ENCODE data around the gene CNGB1. TPM values are rescaled to one million over a fixed set of nuclear protein-coding genes. Genes with fewer than 3 reads are reported as not detected.

The CNGB1 gene
- polyA plus RNA-seq, 1 donor from 2014 or later, result 20.7 TPM

DNA sequence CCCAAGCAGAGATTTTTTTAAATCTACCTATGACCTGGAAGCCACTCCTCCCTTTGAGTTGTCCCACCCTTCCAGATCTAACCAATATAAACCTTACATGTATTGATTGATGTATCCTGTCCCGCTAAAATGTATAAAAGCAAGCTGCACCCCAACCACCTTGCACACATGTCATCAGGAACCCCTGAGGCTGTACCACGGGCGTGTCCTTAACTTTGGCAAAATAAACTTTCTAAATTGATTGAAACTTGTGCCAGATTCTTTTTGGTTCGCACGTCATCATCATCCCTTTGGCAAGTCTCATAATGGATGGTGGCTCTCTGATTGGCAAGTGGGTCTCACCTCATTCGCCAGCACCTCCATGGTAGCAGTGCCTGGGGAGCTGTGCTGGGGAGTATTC lies 60.2 kb downstream of the CNGB1 start:
- Histone ChIP-seq H3K27me3 (ENCODE audit: insufficient read depth, low read depth, low read length) (peaks cover under 1% of the 10 kb centered on the region), H3K9me3 (ENCODE audit: low read length) (no peaks in the 10 kb centered on the region), H3K36me3 (ENCODE audit: insufficient read depth, low read length) (no peaks in the 10 kb centered on the region), H3F3A (ENCODE audit: insufficient read depth, low read length, poor library complexity, severe bottlenecking) (no peaks in the 10 kb centered on the region), H2AFZ (ENCODE audit: low read depth, low read length) (no peak overlapping the region), H3K9ac (ENCODE audit: low read length) (no peak overlapping the region), H3K27ac (ENCODE audit: low read length) (no peak overlapping the region), H3K4me2 (ENCODE audit: low read length) (no peak overlapping the region), H3K79me2 (replicated peaks; ENCODE audit: insufficient read depth, low read length) (no peaks in the 10 kb centered on the region), H4K20me1 (ENCODE audit: insufficient read depth) (no peaks in the 10 kb centered on the region), H3K4me3 (ENCODE audit: low read length) (no peak overlapping the region), H3K9me2 (ENCODE audit: insufficient read depth, low read length) (no peaks in the 10 kb centered on the region)
- TF ChIP-seq MXI1 (conservative IDR thresholded peaks at IDR 0.05; ENCODE audit: poor library complexity, severe bottlenecking) (no peak), TAF1 (IDR thresholded peaks at IDR 0.05; ENCODE audit: low read depth) (no peak)
- TF ChIP-seq, protein P1, sequence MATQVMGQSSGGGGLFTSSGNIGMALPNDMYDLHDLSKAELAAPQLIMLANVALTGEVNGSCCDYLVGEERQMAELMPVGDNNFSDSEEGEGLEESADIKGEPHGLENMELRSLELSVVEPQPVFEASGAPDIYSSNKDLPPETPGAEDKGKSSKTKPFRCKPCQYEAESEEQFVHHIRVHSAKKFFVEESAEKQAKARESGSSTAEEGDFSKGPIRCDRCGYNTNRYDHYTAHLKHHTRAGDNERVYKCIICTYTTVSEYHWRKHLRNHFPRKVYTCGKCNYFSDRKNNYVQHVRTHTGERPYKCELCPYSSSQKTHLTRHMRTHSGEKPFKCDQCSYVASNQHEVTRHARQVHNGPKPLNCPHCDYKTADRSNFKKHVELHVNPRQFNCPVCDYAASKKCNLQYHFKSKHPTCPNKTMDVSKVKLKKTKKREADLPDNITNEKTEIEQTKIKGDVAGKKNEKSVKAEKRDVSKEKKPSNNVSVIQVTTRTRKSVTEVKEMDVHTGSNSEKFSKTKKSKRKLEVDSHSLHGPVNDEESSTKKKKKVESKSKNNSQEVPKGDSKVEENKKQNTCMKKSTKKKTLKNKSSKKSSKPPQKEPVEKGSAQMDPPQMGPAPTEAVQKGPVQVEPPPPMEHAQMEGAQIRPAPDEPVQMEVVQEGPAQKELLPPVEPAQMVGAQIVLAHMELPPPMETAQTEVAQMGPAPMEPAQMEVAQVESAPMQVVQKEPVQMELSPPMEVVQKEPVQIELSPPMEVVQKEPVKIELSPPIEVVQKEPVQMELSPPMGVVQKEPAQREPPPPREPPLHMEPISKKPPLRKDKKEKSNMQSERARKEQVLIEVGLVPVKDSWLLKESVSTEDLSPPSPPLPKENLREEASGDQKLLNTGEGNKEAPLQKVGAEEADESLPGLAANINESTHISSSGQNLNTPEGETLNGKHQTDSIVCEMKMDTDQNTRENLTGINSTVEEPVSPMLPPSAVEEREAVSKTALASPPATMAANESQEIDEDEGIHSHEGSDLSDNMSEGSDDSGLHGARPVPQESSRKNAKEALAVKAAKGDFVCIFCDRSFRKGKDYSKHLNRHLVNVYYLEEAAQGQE (IDR thresholded peaks at IDR 0.05; ENCODE audit: borderline replicate concordance), result no peak

DNA sequence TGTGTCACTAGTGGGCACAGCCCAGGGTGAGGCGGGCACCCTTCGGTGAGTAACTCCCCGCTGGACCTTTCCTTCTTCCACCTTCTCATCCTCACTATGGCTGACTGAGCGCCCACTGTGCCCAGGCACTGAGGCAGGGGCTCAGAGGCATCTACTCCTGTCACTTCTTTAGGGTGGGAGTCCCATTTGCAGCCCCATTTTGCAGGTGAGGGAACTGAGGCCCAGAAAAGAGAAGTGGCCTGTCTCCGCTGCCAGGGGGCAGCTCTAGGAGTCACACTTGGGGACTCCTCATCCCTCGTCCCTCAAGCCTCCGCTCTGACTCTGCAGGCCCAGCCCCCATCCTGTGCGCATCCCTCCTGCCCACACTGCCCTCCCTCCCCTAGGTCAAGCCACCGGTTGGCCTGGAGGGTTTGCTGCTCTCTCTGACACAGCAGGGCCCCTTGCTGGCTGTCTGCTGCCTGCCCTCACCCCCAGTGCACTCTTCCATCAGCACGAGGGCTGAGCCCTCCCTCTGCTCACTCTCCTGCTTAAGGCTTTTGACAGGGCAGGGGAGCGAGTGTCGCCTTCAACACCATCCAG lies 62.4 kb downstream of the CNGB1 start:
- Histone ChIP-seq H2AFZ (ENCODE audit: low read depth, low read length) (no peak overlapping the region), H3K79me2 (replicated peaks; ENCODE audit: insufficient read depth, low read length) (no peaks in the 10 kb centered on the region), H4K20me1 (ENCODE audit: insufficient read depth) (no peaks in the 10 kb centered on the region), H3K4me2 (ENCODE audit: low read length) (no peak overlapping the region), H3F3A (ENCODE audit: insufficient read depth, low read length, poor library complexity, severe bottlenecking) (no peaks in the 10 kb centered on the region), H3K27me3 (ENCODE audit: insufficient read depth, low read depth, low read length) (peaks cover 2% of the 10 kb centered on the region), H3K9me2 (ENCODE audit: insufficient read depth, low read length) (no peaks in the 10 kb centered on the region), H3K9me3 (ENCODE audit: low read length) (no peaks in the 10 kb centered on the region), H3K9ac (ENCODE audit: low read length) (no peak overlapping the region), H3K27ac (ENCODE audit: low read length) (no peak overlapping the region), H3K36me3 (ENCODE audit: insufficient read depth, low read length) (no peaks in the 10 kb centered on the region), H3K4me3 (ENCODE audit: low read length) (no peak overlapping the region)
- TF ChIP-seq MXI1 (conservative IDR thresholded peaks at IDR 0.05; ENCODE audit: poor library complexity, severe bottlenecking) (no peak), EP300 (conservative IDR thresholded peaks at IDR 0.05; ENCODE audit: poor library complexity, severe bottlenecking) (no peak), RAD21 (conservative IDR thresholded peaks at IDR 0.05) (no peak), POLR2AphosphoS5 (IDR thresholded peaks at IDR 0.05) (no peak), TAF1 (IDR thresholded peaks at IDR 0.05; ENCODE audit: low read depth) (no peak), EZH2 (IDR thresholded peaks at IDR 0.05; ENCODE audit: borderline replicate concordance, insufficient read depth, low read length, poor library complexity, severe bottlenecking) (no peak), SMC3 (conservative IDR thresholded peaks at IDR 0.05; ENCODE audit: poor library complexity) (no peak)
- TF ChIP-seq, protein P1 (IDR thresholded peaks at IDR 0.05; ENCODE audit: borderline replicate concordance), result no peak
- TF ChIP-seq, protein P2, sequence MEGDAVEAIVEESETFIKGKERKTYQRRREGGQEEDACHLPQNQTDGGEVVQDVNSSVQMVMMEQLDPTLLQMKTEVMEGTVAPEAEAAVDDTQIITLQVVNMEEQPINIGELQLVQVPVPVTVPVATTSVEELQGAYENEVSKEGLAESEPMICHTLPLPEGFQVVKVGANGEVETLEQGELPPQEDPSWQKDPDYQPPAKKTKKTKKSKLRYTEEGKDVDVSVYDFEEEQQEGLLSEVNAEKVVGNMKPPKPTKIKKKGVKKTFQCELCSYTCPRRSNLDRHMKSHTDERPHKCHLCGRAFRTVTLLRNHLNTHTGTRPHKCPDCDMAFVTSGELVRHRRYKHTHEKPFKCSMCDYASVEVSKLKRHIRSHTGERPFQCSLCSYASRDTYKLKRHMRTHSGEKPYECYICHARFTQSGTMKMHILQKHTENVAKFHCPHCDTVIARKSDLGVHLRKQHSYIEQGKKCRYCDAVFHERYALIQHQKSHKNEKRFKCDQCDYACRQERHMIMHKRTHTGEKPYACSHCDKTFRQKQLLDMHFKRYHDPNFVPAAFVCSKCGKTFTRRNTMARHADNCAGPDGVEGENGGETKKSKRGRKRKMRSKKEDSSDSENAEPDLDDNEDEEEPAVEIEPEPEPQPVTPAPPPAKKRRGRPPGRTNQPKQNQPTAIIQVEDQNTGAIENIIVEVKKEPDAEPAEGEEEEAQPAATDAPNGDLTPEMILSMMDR (IDR thresholded peaks at IDR 0.05; ENCODE audit: poor library complexity, severe bottlenecking), result no peak

All from neural cell (in vitro differentiated cells).